ENCODE measurements around the gene IQSEC1.

GRCh38 chr3:12892840-12893189 is 180.4 kb downstream of the IQSEC1 start:
- no peak for TF ChIP-seq CTCF (IDR thresholded peaks at IDR 0.05)
- no peak for TF ChIP-seq POLR2A (IDR thresholded peaks at IDR 0.05)

Measured in sigmoid colon (tissue), 3 donors.